Nephron (organoid): ENCODE data around the gene OTUD4.

Source experiments
- H3K27ac Mint-ChIP-seq, 3 experiments: 2 replicates each; pipeline ENCODE4 v1.8.0; 2020; ENCODE audit warnings: mixed read lengths in 3 of 3, mild to moderate bottlenecking in 2 of 3, moderate library complexity in 1 of 3
- H3K27me3 Mint-ChIP-seq: 2 replicates; pipeline ENCODE4 v1.8.0; 2021; ENCODE audit warnings: low read depth, mild to moderate bottlenecking, moderate library complexity, mixed read lengths
- H3K36me3 Mint-ChIP-seq: 2 replicates; pipeline ENCODE4 v1.8.0; 2020; ENCODE audit warnings: low read depth, mixed read lengths
- H3K4me1 Mint-ChIP-seq: 2 replicates; pipeline ENCODE4 v1.8.0; 2020; ENCODE audit warnings: mixed read lengths
- H3K4me3 Mint-ChIP-seq, 3 experiments: 2 replicates each; pipeline ENCODE4 v1.8.0; 2020; ENCODE audit warnings: mild to moderate bottlenecking in 3 of 3, mixed read lengths in 3 of 3, moderate library complexity in 2 of 3
- H3K9me3 Mint-ChIP-seq: 2 replicates; pipeline ENCODE4 v1.8.0; 2020; ENCODE audit warnings: mixed read lengths
- TF ChIP-seq, protein P1 (sequence below), 3 experiments: fragments of 200-600 bp; sonication (generic); IDR thresholded peaks; one replicate each; pipeline ENCODE4 v1.5.0; 2021; ENCODE audit warnings: antibody characterized with exemption in 3 of 3; ENCODE audit not compliant: unreplicated experiment in 3 of 3

Gene OTUD4

DNA sequence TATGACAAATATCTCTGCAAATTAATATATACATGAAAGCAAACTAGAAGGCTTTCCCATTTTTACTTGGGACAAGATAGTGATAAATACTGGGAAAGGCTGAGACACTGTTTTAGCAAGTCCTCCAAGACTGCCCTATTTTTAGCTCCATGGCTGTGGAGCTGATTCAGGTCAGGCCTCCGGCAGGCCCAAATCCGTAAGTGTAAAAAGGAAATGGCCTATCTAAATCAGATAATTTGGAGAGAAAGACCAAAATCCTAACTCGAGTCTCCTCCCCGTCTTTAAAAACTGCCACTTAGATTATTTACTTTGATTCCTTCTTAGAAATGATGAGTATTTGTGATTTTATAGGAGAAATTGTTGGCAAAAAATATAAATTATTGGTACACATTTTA, 2.9 kb downstream of the OTUD4 start:
- no peaks in the 10 kb centered on the region for H3K27me3 Mint-ChIP-seq
- peaks cover 34% of the 10 kb centered on the region for H3K4me1 Mint-ChIP-seq
- H3K36me3 Mint-ChIP-seq = peaks cover 21% of the 10 kb centered on the region
- peak overlapping the region; percentile 96 to 100 (median 98) for H3K4me3 Mint-ChIP-seq
- peak overlapping the region; percentile 94 to 98 (median 98) for H3K27ac Mint-ChIP-seq
- no peaks in the 10 kb centered on the region for H3K9me3 Mint-ChIP-seq
- TF ChIP-seq, protein P1, sequence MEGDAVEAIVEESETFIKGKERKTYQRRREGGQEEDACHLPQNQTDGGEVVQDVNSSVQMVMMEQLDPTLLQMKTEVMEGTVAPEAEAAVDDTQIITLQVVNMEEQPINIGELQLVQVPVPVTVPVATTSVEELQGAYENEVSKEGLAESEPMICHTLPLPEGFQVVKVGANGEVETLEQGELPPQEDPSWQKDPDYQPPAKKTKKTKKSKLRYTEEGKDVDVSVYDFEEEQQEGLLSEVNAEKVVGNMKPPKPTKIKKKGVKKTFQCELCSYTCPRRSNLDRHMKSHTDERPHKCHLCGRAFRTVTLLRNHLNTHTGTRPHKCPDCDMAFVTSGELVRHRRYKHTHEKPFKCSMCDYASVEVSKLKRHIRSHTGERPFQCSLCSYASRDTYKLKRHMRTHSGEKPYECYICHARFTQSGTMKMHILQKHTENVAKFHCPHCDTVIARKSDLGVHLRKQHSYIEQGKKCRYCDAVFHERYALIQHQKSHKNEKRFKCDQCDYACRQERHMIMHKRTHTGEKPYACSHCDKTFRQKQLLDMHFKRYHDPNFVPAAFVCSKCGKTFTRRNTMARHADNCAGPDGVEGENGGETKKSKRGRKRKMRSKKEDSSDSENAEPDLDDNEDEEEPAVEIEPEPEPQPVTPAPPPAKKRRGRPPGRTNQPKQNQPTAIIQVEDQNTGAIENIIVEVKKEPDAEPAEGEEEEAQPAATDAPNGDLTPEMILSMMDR (IDR thresholded peaks at IDR 0.05; ENCODE audit: unreplicated experiment in 3 of 3) = no peak

DNA sequence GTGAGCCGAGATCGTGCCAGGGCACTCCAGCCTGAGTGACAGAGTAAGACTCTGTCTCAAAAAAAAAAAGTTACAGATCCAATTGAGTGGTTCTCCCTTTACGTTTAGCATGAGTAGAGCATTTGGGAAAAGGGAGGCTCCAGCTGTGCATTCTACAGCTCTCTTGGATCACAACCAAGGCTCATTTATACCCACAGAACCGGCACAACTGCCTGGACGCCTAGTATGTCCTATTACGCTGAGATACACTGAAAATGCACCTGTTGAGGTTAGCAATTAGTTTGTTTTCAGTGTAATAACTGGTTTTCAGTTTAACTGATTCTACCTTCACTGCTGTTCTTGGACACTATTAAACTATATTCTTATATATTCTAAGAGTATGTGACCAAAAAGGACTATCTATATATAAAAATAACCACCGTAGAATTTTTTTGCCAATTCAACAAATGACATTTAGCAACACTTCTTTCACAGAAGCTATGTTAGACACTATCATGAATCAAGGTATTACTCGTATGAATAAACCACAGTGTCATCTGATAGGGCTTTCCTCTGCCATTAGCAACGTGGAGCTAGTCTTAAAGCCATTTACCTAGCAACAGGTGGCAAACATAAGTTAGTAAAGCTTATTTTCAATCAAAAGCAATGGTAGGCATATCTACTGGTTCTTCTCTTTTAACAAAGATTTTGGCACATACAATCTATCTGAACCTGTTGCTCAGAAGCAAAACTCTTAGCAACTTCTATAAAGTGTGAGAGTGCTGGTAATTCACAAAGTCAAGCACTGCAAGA, 3.6 kb downstream of the OTUD4 start:
- H3K27ac Mint-ChIP-seq = peak overlapping the region; percentile 94 to 98 (median 98)
- no peaks in the 10 kb centered on the region for H3K27me3 Mint-ChIP-seq
- peaks cover 25% of the 10 kb centered on the region for H3K36me3 Mint-ChIP-seq
- peak overlapping the region; percentile 96 to 100 (median 98) for H3K4me3 Mint-ChIP-seq
- H3K9me3 Mint-ChIP-seq = no peaks in the 10 kb centered on the region
- peaks cover 31% of the 10 kb centered on the region for H3K4me1 Mint-ChIP-seq
- TF ChIP-seq, protein P1 (IDR thresholded peaks at IDR 0.05; ENCODE audit: unreplicated experiment in 3 of 3) = no peak

DNA sequence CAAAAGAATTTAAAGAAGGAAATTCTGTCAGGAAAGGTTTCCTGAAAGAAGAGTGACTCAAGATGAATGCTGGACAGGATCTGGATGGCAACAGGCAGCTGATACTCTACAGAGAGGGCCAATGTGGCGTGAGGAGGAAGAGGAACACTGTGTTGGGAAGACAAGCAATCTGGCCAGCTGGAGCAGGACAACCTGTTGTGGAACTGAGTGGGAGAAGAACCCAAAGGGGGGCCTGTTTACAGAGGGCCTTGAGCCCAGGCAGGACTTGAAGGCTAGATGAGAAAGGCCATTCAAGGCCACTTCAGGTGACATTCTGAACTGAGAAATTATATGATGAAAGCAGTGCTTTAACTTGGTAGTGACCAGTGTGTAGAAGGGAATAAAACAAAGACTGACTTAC, 8.5 kb downstream of the OTUD4 start:
- no peak overlapping the region for H3K4me3 Mint-ChIP-seq
- TF ChIP-seq, protein P1 (IDR thresholded peaks at IDR 0.05; ENCODE audit: unreplicated experiment in 3 of 3) = no peak
- H3K9me3 Mint-ChIP-seq = no peaks in the 10 kb centered on the region

DNA sequence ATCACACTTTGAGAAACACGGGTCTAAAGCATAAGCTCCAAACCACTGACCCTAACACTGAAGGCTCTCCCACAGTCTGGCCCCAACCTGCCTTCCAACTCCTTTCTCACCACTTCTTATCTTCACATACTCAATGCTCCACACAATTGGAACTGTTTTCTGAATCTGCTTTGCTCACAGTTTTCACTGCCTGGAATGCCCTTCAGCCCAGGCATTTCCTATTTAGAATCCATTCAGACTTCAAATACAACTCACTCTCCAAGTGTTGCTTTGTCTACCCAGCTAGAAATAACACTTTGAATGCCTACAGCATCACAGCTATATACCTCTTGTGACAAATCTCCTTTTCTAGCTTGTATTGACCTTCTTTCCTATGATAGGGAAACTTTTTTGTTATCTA, 10.2 kb downstream of the OTUD4 start:
- no peaks in the 10 kb centered on the region for H3K27me3 Mint-ChIP-seq
- no peaks in the 10 kb centered on the region for H3K9me3 Mint-ChIP-seq
- no peak overlapping the region for H3K4me3 Mint-ChIP-seq
- no peak overlapping the region for H3K27ac Mint-ChIP-seq
- TF ChIP-seq, protein P1 (IDR thresholded peaks at IDR 0.05; ENCODE audit: unreplicated experiment in 3 of 3) = no peak
- peaks cover 9% of the 10 kb centered on the region for H3K4me1 Mint-ChIP-seq
- peaks cover 59% of the 10 kb centered on the region for H3K36me3 Mint-ChIP-seq

More for the DNA sequence above, 8.5 kb downstream of the OTUD4 start:
- peaks cover 53% of the 10 kb centered on the region for H3K36me3 Mint-ChIP-seq
- no peaks in the 10 kb centered on the region for H3K27me3 Mint-ChIP-seq
- H3K4me1 Mint-ChIP-seq = peaks cover 9% of the 10 kb centered on the region
- peak overlapping the region in 1 of 3 experiments; percentile 9 for H3K27ac Mint-ChIP-seq

DNA sequence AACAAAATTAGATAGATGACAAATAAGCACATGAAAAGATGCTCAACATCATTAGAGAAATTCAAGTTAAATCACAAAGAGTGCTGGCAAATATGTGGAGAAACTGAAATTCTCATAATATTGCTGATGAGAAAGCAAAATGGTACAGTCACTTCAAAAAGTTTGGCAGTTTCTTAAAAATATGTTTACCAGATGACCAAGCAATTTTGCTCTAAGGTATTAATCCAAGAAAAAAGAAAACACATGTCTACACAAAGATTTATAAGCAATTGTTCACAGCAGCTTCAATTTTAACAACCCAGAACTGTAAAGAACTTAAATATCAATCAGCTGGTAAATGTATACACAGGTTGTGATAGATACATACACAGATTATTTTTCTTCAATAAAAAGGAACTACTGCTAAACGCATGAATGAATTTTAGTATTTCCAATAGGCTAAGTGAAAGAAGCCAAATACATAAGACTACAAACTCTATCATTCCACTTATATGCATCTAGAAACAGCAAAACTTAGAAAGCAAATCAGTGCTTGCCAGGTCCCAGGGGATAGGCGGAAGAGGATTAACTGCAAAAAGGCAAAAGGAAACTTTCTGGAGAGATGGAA, 11.7 kb downstream of the OTUD4 start:
- TF ChIP-seq, protein P1 (IDR thresholded peaks at IDR 0.05; ENCODE audit: unreplicated experiment in 3 of 3) = no peak
- H3K36me3 Mint-ChIP-seq = peaks cover 47% of the 10 kb centered on the region
- no peaks in the 10 kb centered on the region for H3K27me3 Mint-ChIP-seq
- no peaks in the 10 kb centered on the region for H3K9me3 Mint-ChIP-seq
- H3K4me1 Mint-ChIP-seq = peaks cover 5% of the 10 kb centered on the region
- no peak overlapping the region for H3K4me3 Mint-ChIP-seq
- no peak overlapping the region for H3K27ac Mint-ChIP-seq
